Measurements from ENCODE around the gene MFSD11. TPM values are rescaled to one million over a fixed set of nuclear protein-coding genes. Genes with fewer than 3 reads are reported as not detected.

MFSD11 gene
- total RNA-seq, 2 experiments from 2014 or later, result 25.5 to 29.4 TPM

DNA sequence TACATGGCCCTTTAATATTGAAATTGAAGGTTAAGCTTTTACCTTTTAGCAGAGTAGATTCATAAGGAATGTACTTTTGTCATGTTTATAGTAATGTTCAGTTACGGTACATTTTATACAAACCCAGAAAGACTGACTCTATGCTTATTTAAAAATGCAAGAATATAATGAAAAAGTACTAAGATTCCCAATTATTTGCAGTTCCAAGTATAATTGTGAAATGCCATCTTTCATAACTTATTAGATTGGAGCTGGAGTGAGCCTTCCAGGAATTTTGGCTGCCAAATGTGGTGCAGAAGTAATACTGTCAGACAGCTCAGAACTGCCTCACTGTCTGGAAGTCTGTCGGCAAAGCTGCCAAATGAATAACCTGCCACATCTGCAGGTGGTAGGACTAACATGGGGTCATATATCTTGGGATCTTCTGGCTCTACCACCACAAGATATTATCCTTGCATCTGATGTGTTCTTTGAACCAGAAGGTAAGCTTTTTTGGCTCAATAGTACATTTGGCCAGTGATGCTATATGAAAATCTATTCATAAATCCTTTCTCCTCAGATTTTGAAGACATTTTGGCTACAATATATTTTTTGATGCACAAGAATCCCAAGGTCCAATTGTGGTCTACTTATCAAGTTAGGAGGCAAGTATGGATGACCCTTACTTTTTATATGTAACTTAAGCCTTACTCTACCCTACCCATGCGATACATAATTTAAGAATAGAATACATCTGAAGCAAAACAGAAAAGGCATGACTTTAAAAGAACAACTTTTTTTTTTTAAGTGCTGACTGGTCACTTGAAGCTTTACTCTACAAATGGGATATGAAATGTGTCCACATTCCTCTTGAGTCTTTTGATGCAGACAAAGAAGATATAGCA lies 4.9 kb upstream of the MFSD11 start:
- intact Hi-C loops (cut with DNase I, micrococcal nuclease), result loop anchor here in 1 of 2 experiments (10.0 kb wide), 2 partner anchors 278 to 948 kb away; partner anchors contain the start of genes UBE2O and UNK
- peaks cover 54% of the 10 kb centered on the region for H3K4me1 Mint-ChIP-seq (ENCODE audit: low read depth)

DNA sequence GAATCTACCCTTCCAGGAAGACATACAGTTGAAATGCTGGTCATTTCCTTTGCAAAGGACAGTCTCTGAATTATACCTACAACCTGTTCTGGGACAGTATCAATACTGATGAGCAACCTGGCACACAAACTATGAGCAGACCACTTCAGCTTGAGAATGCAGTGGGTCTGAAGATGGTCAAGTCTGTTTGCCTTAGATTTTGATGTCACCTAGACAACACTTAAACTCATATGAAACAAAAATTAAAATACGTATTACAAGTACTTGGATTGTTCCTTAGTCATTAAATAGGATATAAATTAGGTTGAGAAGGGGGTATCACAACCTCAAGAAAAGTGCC lies 4.3 kb upstream of the MFSD11 start:
- Mint-ChIP-seq H3K4me3 (peak overlapping the region; percentile 92), H3K36me3 (ENCODE audit: low read depth) (peaks cover 83% of the 10 kb centered on the region), H3K27me3 (no peaks in the 10 kb centered on the region), H3K9me3 (no peaks in the 10 kb centered on the region), H3K27ac (peak overlapping the region; percentile 96), H3K4me1 (ENCODE audit: low read depth) (peaks cover 59% of the 10 kb centered on the region)
- TF ChIP-seq, protein P1, sequence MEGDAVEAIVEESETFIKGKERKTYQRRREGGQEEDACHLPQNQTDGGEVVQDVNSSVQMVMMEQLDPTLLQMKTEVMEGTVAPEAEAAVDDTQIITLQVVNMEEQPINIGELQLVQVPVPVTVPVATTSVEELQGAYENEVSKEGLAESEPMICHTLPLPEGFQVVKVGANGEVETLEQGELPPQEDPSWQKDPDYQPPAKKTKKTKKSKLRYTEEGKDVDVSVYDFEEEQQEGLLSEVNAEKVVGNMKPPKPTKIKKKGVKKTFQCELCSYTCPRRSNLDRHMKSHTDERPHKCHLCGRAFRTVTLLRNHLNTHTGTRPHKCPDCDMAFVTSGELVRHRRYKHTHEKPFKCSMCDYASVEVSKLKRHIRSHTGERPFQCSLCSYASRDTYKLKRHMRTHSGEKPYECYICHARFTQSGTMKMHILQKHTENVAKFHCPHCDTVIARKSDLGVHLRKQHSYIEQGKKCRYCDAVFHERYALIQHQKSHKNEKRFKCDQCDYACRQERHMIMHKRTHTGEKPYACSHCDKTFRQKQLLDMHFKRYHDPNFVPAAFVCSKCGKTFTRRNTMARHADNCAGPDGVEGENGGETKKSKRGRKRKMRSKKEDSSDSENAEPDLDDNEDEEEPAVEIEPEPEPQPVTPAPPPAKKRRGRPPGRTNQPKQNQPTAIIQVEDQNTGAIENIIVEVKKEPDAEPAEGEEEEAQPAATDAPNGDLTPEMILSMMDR (IDR thresholded peaks at IDR 0.05), result no peak
- ChIA-PET POLR2A (interaction anchor here (0.9 to 7.9 kb wide), 5 partner anchors 7 to 177 kb away, joined by 4 to 165 read pairs (median 20); partner anchors contain the start of genes JMJD6, METTL23 and MXRA7), CTCF (interaction anchor here (0.6 to 1.0 kb wide), 2 partner anchors 19 to 633 kb away, joined by 3 read pairs; no protein-coding TSS in a partner anchor)
- intact Hi-C loops (cut with DNase I, micrococcal nuclease), result loop anchor here in 1 of 2 experiments (10.0 kb wide), 2 partner anchors 279 to 949 kb away; partner anchors contain the start of genes UBE2O and UNK
- DNase-seq (no peak), ATAC-seq (ENCODE audit: poor library complexity) (no peak)
- Histone ChIP-seq H3K4me1 (ENCODE audit: insufficient read depth, low read length) (peaks cover 61% of the 10 kb centered on the region), H3K27me3 (ENCODE audit: control insufficient read depth in 1 of 2, insufficient read depth in 2 of 2, low read length in 2 of 2) (no peaks in the 10 kb centered on the region), H3K9me3 (ENCODE audit: control insufficient read depth in 1 of 2, insufficient read depth in 1 of 2, low read length in 2 of 2) (no peaks in the 10 kb centered on the region), H3K36me3 (ENCODE audit: insufficient read depth, low read length) (peaks cover 68% of the 10 kb centered on the region), H3K4me3 (ENCODE audit: low read length) (no peak overlapping the region), H3K27ac (ENCODE audit: low read depth in 1 of 2, low read length in 2 of 2) (no peak overlapping the region)

More for the DNA sequence above, 4.9 kb upstream of the MFSD11 start:
- Histone ChIP-seq H3K27ac (ENCODE audit: low read depth in 1 of 2, low read length in 2 of 2) (no peak overlapping the region), H3K4me1 (ENCODE audit: insufficient read depth, low read length) (peaks cover 61% of the 10 kb centered on the region), H3K27me3 (ENCODE audit: control insufficient read depth in 1 of 2, insufficient read depth in 2 of 2, low read length in 2 of 2) (no peaks in the 10 kb centered on the region), H3K9me3 (ENCODE audit: control insufficient read depth in 1 of 2, insufficient read depth in 1 of 2, low read length in 2 of 2) (no peaks in the 10 kb centered on the region), H3K4me3 (ENCODE audit: low read length) (no peak overlapping the region), H3K36me3 (ENCODE audit: insufficient read depth, low read length) (peaks cover 69% of the 10 kb centered on the region)
- peak overlapping the region; percentile 92 for H3K4me3 Mint-ChIP-seq
- TF ChIP-seq, protein P1 (IDR thresholded peaks at IDR 0.05), result no peak
- ATAC-seq (ENCODE audit: poor library complexity), result no peak
- peaks cover 79% of the 10 kb centered on the region for H3K36me3 Mint-ChIP-seq (ENCODE audit: low read depth)
- peak overlapping the region; percentile 96 for H3K27ac Mint-ChIP-seq
- no peak for DNase-seq
- no peaks in the 10 kb centered on the region for H3K27me3 Mint-ChIP-seq
- POLR2A ChIA-PET, result interaction anchor here (0.6 to 7.9 kb wide), 6 partner anchors 19 to 895 kb away, joined by 3 to 63 read pairs (median 4); partner anchors contain the start of gene MXRA7
- CTCF ChIA-PET, result interaction anchor here (0.6 to 1.0 kb wide), 2 partner anchors 18 to 633 kb away, joined by 3 read pairs; no protein-coding TSS in a partner anchor
- no peaks in the 10 kb centered on the region for H3K9me3 Mint-ChIP-seq

DNA sequence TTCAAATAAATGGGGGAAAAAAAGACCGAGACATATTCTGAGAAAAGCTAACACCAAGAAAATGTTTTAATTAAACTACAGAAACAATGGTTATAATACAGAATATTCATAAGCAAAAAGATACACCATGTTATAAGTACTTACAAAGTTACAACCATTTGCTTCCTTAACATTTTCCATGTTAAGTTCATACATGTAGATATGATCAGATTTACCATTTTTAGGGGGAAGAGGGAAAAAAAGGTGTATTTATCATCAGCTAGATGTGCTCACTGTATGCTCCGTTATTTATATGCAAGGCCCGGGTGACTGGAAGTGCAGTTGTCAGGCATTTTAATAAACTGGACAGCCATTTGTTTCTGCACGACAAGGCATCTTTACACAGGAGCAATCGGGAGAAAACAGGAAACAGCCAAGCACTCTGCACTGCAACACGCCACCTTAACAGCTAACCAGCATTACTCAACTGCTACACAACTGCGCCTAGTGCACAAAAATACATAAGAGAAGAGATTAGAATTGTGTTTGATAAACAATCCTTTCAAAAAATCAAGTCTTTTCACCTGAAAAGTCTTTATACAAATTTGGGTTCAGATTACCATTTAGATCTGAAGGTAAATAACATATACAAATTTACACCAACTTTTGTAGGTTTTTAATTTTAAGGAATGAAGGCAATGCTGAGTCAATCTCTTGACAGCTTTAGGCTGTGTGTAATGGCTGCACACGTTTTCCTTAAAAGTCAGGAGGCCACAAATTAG lies 3.7 kb upstream of the MFSD11 start:
- peak overlapping the region in 1 of 2 donors; percentile 9 for H3K27ac ChIP-seq (ENCODE audit: low read depth in 1 of 2, low read length in 2 of 2)
- Mint-ChIP-seq H3K9me3 (no peaks in the 10 kb centered on the region), H3K4me1 (ENCODE audit: low read depth) (peaks cover 64% of the 10 kb centered on the region), H3K36me3 (ENCODE audit: low read depth) (peaks cover 81% of the 10 kb centered on the region), H3K4me3 (peak overlapping the region; percentile 92), H3K27ac (peak overlapping the region; percentile 96), H3K27me3 (no peaks in the 10 kb centered on the region)
- DNase-seq (peak in 4 of 14 experiments; percentile 40 to 60 (median 46)), ATAC-seq (ENCODE audit: poor library complexity) (no peak)
- intact Hi-C loops (cut with DNase I, micrococcal nuclease), result loop anchor here in 1 of 2 experiments (10.0 kb wide), 2 partner anchors 279 to 949 kb away; partner anchors contain the start of genes UBE2O and UNK
- peaks cover 57% of the 10 kb centered on the region for H3K4me1 ChIP-seq (ENCODE audit: insufficient read depth, low read length)
- TF ChIP-seq, protein P1 (IDR thresholded peaks at IDR 0.05), result no peak
- no peaks in the 10 kb centered on the region for H3K9me3 ChIP-seq (ENCODE audit: control insufficient read depth in 1 of 2, insufficient read depth in 1 of 2, low read length in 2 of 2)
- H3K36me3 ChIP-seq (ENCODE audit: insufficient read depth, low read length), result peaks cover 63% of the 10 kb centered on the region
- CTCF ChIA-PET, result interaction anchor here (0.5 to 2.2 kb wide), 5 partner anchors 8 to 211 kb away, joined by 3 to 8 read pairs (median 4); partner anchors contain the start of genes JMJD6 and METTL23
- POLR2A ChIA-PET, result interaction anchor here (0.9 to 7.9 kb wide), 7 partner anchors 8 to 470 kb away, joined by 3 to 165 read pairs (median 4); partner anchors contain the start of genes JMJD6, METTL23, MXRA7 and UBALD2
- no peaks in the 10 kb centered on the region for H3K27me3 ChIP-seq (ENCODE audit: control insufficient read depth in 1 of 2, insufficient read depth in 2 of 2, low read length in 2 of 2)
- H3K4me3 ChIP-seq (ENCODE audit: low read length), result peak overlapping the region; percentile 96

Data from CD4-positive, alpha-beta T cell (primary cell).